Ectodermal cell (in vitro differentiated cells): Measurements from ENCODE around the gene LRP3.
"Not testable (repeated sequence)": the region's sequence is repeated elsewhere in the genome, so short reads cannot be mapped to it uniquely, and the experiment has no call there.

Experiments
- H3K27ac ChIP-seq: 2 replicates; pipeline ENCODE4 v1.7.0; 2013; ENCODE audit warnings: mild to moderate bottlenecking, low read depth, low read length; ENCODE audit not compliant: insufficient read depth, poor library complexity, severe bottlenecking
- H3K27me3 ChIP-seq: 2 replicates; pipeline ENCODE4 v1.7.0; 2013; ENCODE audit warnings: mild to moderate bottlenecking, low read length; ENCODE audit not compliant: insufficient read depth, control insufficient read depth, poor library complexity, severe bottlenecking
- H3K36me3 ChIP-seq: one replicate; pipeline ENCODE4 v1.7.0; 2013; ENCODE audit warnings: low read length; ENCODE audit not compliant: control insufficient read depth, insufficient read depth
- H3K4me1 ChIP-seq: one replicate; pipeline ENCODE4 v1.7.0; 2013; ENCODE audit warnings: low read length; ENCODE audit not compliant: control insufficient read depth, insufficient read depth
- H3K4me3 ChIP-seq: 2 replicates; pipeline ENCODE4 v1.7.0; 2013; ENCODE audit warnings: low read depth, low read length, control low read depth; ENCODE audit not compliant: insufficient read depth
- H3K9me3 ChIP-seq: 2 replicates; pipeline ENCODE4 v1.7.0; 2013; ENCODE audit warnings: mild to moderate bottlenecking, low read length, moderate library complexity; ENCODE audit not compliant: control insufficient read depth
- WGBS, 2 experiments: methylation state at CpG; one replicate each; pipeline ENCODE4 v1.1.7; 2013; ENCODE audit warnings: missing lambda C conversion rate in 2 of 2; 5-methylcytosine and 5-hydroxymethylcytosine counted together

LRP3 gene

DNA sequence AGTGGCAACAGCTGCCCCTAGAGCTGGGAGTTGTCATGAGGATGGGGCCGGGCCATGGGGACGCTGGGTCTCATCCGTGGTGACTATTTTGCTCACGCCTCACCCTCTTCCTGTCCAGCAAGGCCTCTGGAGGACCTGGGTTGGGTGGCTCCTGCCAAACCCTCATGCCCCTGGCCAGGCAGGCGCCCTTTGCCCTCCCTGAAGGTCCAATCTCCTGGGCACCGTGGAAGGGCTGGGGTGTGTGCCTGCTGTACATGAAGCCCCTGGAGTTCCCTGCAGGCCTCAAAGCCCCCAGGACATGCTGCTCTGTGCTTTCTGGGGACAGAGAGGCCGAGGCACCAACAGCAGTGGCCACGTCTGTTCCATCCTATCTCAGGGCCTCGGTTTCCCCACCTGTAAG lies 13.8 kb downstream of the LRP3 start:
- Histone ChIP-seq H3K27ac (no peak overlapping the region), H3K4me1 (no peaks in the 10 kb centered on the region), H3K36me3 (no peaks in the 10 kb centered on the region), H3K9me3 (no peaks in the 10 kb centered on the region), H3K4me3 (no peak overlapping the region), H3K27me3 (no peaks in the 10 kb centered on the region)
- 91 to 93% methylated on average over 9 of the region's 9 CpGs for WGBS, 2 experiments

- H3K4me1 ChIP-seq, result no peaks in the 10 kb centered on the region
- 94% methylated on average over 11 of the region's 11 CpGs for WGBS, 2 experiments
- no peak overlapping the region for H3K27ac ChIP-seq
- no peaks in the 10 kb centered on the region for H3K36me3 ChIP-seq
- no peaks in the 10 kb centered on the region for H3K27me3 ChIP-seq
- no peak overlapping the region for H3K4me3 ChIP-seq
- H3K9me3 ChIP-seq, result no peaks in the 10 kb centered on the region
Observed at GRCh38 chr19:33208371-33208895, 14.3 kb downstream of the LRP3 start.

GRCh38 chr19:33208904-33209849 lies 15.0 kb downstream of the LRP3 start:
- Histone ChIP-seq H3K36me3 (no peaks in the 10 kb centered on the region), H3K9me3 (no peaks in the 10 kb centered on the region), H3K4me1 (no peaks in the 10 kb centered on the region), H3K27me3 (no peaks in the 10 kb centered on the region), H3K27ac (no peak overlapping the region), H3K4me3 (no peak overlapping the region)
- 94 to 96% methylated on average over 24 of the region's 24 CpGs for WGBS, 2 experiments

DNA sequence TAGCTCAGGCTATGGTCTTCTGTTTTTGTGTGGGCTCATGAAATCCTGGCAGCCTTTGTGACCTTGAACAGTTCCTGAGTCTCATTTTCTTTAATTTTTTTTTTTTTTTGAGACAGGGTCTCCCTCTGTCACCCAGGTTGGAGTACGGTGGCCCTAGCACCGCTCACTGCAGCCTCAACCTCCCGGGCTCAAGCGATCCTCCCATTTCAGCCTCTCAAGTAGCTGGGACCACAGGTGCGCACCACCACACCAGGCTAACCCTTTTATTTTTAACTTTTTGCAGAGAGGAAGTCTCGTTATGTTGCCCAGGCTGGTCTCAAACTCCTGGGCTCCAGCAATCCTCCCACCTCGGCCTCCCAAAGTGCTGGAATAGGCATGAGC lies 15.7 kb downstream of the LRP3 start:
- H3K27ac ChIP-seq, H3K36me3 ChIP-seq, H3K9me3 ChIP-seq, H3K4me1 ChIP-seq, H3K4me3 ChIP-seq, H3K27me3 ChIP-seq: not testable (repeated sequence)
- WGBS, 2 experiments, result 94 to 95% methylated on average over 7 of the region's 7 CpGs

DNA sequence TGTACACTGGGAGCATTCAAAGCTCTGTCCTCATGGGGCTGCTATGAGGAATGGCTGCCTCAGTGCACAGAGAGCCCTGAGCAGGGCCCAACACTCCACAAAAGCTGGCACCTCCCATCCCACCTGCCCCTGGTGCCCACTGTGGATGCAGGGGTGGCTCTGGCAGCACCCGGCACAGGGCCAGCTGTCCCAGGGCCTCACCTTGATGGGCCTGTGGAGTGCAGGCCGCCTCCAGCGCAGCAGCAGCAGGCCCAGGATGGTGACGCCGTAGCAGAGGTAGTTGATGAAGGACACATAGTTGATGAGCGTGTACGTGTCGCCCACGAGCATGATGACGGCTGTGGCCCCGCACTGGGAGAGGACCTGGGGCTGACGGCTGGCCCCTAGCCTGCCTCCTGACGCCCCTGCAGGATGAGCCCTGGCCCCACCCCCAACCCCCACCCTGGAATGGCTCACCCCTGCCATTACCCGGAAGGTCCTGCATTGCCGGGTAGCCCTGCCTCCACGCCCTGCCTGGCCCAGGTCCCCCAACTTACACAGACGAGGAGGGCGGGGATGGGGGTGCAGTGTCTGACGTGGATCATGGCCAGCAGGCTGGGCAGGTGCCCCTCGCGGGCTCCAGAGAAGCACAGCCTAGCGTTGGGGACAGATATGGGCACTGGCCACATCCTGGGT lies 16.3 kb downstream of the LRP3 start:
- Histone ChIP-seq H3K27ac (no peak overlapping the region), H3K9me3 (no peaks in the 10 kb centered on the region), H3K36me3 (no peaks in the 10 kb centered on the region), H3K4me3 (no peak overlapping the region), H3K27me3 (no peaks in the 10 kb centered on the region), H3K4me1 (no peaks in the 10 kb centered on the region)
- WGBS, 2 experiments, result 94% methylated on average over 22 of the region's 22 CpGs

DNA sequence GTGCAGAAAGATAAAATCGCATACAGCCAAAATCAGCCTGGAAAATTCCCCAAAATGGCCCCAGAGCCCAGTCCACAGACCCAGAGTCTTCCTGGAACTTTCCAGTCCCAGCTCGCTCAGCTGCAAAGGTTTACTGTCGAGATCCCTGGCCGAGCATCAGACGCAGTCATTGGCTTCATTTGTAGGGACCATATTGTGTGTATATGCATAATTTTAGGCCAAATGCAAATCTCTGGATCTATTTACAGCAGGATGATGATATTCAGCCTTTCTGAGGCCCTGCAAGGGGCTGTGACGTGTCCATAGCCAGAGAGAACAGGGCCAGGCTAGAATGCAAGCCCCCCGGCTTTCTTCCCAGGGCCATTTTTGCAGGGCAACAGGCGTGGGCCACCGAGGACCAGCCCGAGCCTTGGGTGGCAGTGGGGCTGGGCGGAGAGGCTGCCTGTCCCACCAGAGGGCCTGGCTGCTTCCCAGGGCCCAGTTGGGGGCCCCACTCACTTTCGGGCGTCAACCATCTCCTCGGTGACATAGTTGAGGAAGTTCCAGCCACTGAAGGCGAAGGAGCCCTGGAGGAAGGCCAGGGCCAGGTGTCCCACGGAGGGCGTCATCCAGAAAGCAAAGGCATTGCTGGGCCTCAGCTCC lies 17.8 kb downstream of the LRP3 start:
- H3K4me3 ChIP-seq, result no peak overlapping the region
- H3K9me3 ChIP-seq, result no peaks in the 10 kb centered on the region
- H3K27ac ChIP-seq, result no peak overlapping the region
- no peaks in the 10 kb centered on the region for H3K36me3 ChIP-seq
- H3K4me1 ChIP-seq, result no peaks in the 10 kb centered on the region
- no peaks in the 10 kb centered on the region for H3K27me3 ChIP-seq
- 88 to 89% methylated on average over 17 of the region's 17 CpGs for WGBS, 2 experiments

GRCh38 chr19:33212436-33213172 lies 18.5 kb downstream of the LRP3 start:
- H3K27ac ChIP-seq, result no peak overlapping the region
- H3K9me3 ChIP-seq, result no peaks in the 10 kb centered on the region
- H3K4me3 ChIP-seq, result no peak overlapping the region
- H3K36me3 ChIP-seq, result no peaks in the 10 kb centered on the region
- WGBS, 2 experiments, result 92 to 94% methylated on average over 30 of the region's 30 CpGs
- no peaks in the 10 kb centered on the region for H3K27me3 ChIP-seq
- peaks cover 1% of the 10 kb centered on the region for H3K4me1 ChIP-seq

DNA sequence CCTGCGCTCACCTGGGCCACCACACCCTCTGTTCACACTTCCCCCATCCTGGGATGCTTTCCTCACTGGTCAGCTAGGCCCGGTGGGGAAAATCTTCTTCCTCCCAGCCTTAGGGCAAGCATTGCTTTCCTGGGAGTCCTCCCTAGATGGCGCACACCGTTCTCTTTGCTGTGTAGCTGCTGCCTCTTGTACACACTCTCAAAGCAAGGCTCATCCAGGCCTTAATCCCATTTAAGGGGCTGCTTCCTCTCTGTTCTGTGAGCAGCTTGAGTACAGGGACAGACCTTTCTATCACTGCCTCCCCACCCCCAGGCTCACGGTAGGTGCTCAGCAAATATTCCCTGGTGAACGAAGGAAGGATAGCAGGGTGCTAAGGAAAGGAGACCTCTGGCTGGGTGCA lies 20.5 kb downstream of the LRP3 start:
- peaks cover 7% of the 10 kb centered on the region for H3K4me1 ChIP-seq
- WGBS, 2 experiments, result 66 to 67% methylated on average over 6 of the region's 6 CpGs
- no peaks in the 10 kb centered on the region for H3K9me3 ChIP-seq
- H3K27me3 ChIP-seq, result no peaks in the 10 kb centered on the region
- no peak overlapping the region for H3K27ac ChIP-seq
- no peaks in the 10 kb centered on the region for H3K36me3 ChIP-seq
- no peak overlapping the region for H3K4me3 ChIP-seq

DNA sequence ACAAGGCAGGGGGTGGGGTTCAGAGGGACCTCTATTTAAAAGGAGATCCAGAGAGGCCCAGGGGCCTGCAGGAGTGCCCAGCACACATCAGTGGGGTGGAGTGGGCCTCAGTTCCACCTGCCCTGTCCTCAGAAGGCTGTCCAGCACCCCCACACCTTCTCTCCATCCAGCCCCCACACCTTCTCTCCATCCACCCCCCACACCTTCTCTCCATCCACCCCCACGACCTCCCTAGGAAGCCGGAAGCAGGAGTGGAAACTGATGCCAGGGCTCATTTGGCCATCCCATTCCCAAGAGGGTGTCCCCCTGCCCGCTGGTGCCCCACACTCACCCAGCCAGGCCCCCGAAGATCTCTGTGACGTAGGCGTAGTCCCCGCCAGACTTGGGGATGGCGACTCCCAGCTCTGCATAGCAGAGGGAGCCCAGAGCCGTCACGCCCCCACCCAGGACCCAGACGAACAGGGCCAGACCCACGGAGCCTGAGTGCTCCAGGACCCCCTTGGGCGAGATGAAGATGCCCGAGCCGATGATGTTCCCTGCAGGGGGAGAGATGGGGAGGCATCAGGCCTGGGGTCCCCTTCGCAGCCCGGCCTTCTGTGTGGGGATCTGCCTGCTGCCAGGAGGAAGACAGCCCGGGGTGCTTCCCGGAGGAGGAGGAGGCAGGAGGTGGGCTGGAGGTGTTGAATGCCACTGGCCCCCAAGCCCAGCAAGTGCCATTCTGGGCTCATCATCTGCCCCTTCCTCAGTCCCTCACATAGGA lies 21.5 kb downstream of the LRP3 start:
- no peak overlapping the region for H3K4me3 ChIP-seq
- WGBS, 2 experiments, result 94 to 95% methylated on average over 19 of the region's 19 CpGs
- H3K4me1 ChIP-seq, result peaks cover 7% of the 10 kb centered on the region
- no peaks in the 10 kb centered on the region for H3K36me3 ChIP-seq
- H3K27ac ChIP-seq, result no peak overlapping the region
- no peaks in the 10 kb centered on the region for H3K9me3 ChIP-seq
- H3K27me3 ChIP-seq, result no peaks in the 10 kb centered on the region
